Measurements from ENCODE around the gene HOXC12. TPM values are rescaled to one million over a fixed set of nuclear protein-coding genes. Genes with fewer than 3 reads are reported as not detected.

HOXC12 gene
- total RNA-seq, 1 experiment from 2014 or later = not detected

DNA sequence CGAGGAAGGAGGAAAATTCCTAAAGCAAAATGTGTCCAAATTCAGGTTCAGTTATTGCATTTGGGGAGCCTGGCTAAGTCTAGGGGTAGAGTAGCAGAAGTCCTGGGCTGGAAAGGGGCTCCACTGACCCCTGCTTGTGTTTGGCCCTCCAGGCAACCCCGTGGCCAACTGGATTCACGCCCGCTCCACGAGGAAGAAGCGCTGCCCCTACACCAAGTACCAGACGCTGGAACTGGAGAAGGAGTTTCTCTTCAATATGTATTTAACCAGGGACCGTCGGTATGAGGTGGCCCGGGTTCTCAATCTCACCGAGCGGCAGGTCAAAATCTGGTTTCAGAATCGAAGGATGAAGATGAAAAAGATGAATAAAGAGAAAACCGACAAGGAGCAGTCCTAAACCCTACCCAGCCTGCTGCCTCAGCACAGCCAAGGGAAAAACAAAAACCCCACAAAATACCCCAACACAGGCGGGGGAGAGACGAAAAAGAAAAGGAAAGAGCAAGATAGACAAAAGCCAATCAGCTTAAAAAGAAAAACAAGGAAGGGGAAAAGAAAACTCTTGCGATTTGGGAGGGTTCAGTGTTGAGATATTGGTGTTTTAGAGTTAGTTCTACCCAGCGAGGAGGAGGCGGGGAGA lies 47.7 kb downstream of the HOXC12 start:
- Mint-ChIP-seq H3K27me3 (ENCODE audit: unreplicated experiment) (peaks cover 89% of the 10 kb centered on the region), H3K36me3 (ENCODE audit: insufficient read depth, unreplicated experiment) (peaks cover 17% of the 10 kb centered on the region), H3K4me3 (ENCODE audit: low read depth, unreplicated experiment) (no peak overlapping the region), H3K9me3 (ENCODE audit: low read depth, unreplicated experiment) (no peaks in the 10 kb centered on the region), H3K27ac (ENCODE audit: unreplicated experiment) (no peak overlapping the region), H3K4me1 (ENCODE audit: low read depth, unreplicated experiment) (peaks cover 14% of the 10 kb centered on the region)
- CTCF ChIA-PET = interaction anchor here (0.7 kb wide), 1 partner anchor 205 kb away, joined by 5 read pairs; no protein-coding TSS in a partner anchor
- DNase-seq = no peak
- no TSS peak for BruUV-seq (replicated peaks)
- intact Hi-C loops (cut with micrococcal nuclease; ENCODE audit: unreplicated experiment) = no loop called here
- TF ChIP-seq, protein P1, sequence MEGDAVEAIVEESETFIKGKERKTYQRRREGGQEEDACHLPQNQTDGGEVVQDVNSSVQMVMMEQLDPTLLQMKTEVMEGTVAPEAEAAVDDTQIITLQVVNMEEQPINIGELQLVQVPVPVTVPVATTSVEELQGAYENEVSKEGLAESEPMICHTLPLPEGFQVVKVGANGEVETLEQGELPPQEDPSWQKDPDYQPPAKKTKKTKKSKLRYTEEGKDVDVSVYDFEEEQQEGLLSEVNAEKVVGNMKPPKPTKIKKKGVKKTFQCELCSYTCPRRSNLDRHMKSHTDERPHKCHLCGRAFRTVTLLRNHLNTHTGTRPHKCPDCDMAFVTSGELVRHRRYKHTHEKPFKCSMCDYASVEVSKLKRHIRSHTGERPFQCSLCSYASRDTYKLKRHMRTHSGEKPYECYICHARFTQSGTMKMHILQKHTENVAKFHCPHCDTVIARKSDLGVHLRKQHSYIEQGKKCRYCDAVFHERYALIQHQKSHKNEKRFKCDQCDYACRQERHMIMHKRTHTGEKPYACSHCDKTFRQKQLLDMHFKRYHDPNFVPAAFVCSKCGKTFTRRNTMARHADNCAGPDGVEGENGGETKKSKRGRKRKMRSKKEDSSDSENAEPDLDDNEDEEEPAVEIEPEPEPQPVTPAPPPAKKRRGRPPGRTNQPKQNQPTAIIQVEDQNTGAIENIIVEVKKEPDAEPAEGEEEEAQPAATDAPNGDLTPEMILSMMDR (IDR thresholded peaks at IDR 0.05; ENCODE audit: unreplicated experiment) = no peak

DNA sequence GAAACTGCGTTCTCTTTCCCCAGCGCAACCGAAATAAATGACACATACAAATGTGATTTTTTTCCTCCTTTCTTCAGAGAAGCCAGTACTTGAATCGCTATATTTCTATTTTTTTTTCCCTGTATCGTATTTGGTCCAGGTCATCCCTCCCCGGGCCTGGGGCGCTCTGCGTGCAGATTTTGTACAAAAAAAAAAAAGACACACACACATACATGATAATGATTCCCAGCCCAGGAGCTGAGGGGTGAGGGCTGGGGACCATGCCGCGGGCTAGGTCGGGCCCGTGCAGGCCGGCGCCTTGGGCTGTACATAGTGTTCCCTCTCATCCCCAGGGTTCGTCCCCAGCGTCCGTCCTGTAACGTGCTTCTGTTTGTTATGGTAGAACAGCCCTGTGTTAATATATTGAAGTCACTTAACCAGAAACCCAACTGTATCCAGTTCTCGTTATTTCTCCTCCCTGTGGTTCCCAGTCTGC lies 48.2 kb downstream of the HOXC12 start:
- Mint-ChIP-seq H3K27me3 (ENCODE audit: unreplicated experiment) (peaks cover 89% of the 10 kb centered on the region), H3K27ac (ENCODE audit: unreplicated experiment) (no peak overlapping the region), H3K9me3 (ENCODE audit: low read depth, unreplicated experiment) (no peaks in the 10 kb centered on the region), H3K4me1 (ENCODE audit: low read depth, unreplicated experiment) (peaks cover 8% of the 10 kb centered on the region), H3K4me3 (ENCODE audit: low read depth, unreplicated experiment) (no peak overlapping the region), H3K36me3 (ENCODE audit: insufficient read depth, unreplicated experiment) (peaks cover 17% of the 10 kb centered on the region)
- CTCF ChIA-PET = interaction anchor here (0.6 to 2.0 kb wide), 3 partner anchors 189 to 205 kb away, joined by 3 to 9 read pairs (median 5); no protein-coding TSS in a partner anchor
- DNase-seq = no peak
- intact Hi-C loops (cut with micrococcal nuclease; ENCODE audit: unreplicated experiment) = no loop called here
- TF ChIP-seq, protein P1 (IDR thresholded peaks at IDR 0.05; ENCODE audit: unreplicated experiment) = no peak
- BruUV-seq (replicated peaks) = no TSS peak

DNA sequence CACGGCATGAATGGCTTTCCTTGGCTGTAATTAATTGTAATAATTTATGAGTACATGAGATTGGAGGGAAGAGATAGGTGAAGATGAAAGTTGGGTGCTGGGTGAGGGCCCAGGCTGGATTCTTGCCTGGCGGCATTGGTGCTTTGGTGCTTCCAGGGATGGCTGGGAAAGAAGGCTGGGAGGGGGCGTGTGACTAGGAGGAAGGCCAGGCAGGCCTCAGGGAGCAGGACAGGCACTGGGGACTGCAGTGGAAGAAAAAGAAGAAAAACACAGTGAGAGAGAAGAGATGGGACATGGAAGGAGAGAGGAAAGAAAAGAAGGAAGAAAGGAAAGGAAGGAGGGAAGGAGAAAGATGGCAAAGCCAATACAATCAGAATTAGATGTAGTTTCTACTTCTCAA lies 48.9 kb downstream of the HOXC12 start:
- Mint-ChIP-seq H3K27me3 (ENCODE audit: unreplicated experiment) (peaks cover 89% of the 10 kb centered on the region), H3K27ac (ENCODE audit: unreplicated experiment) (no peak overlapping the region), H3K9me3 (ENCODE audit: low read depth, unreplicated experiment) (no peaks in the 10 kb centered on the region), H3K36me3 (ENCODE audit: insufficient read depth, unreplicated experiment) (peaks cover 17% of the 10 kb centered on the region), H3K4me1 (ENCODE audit: low read depth, unreplicated experiment) (peaks cover 8% of the 10 kb centered on the region), H3K4me3 (ENCODE audit: low read depth, unreplicated experiment) (no peak overlapping the region)
- BruUV-seq (replicated peaks) = no TSS peak
- TF ChIP-seq, protein P1 (IDR thresholded peaks at IDR 0.05; ENCODE audit: unreplicated experiment) = no peak
- intact Hi-C loops (cut with micrococcal nuclease; ENCODE audit: unreplicated experiment) = no loop called here
- CTCF ChIA-PET = interaction anchor here (0.6 to 2.0 kb wide), 3 partner anchors 18 to 198 kb away, joined by 3 to 9 read pairs (median 3); partner anchors contain the start of gene HOXC10
- DNase-seq = no peak

DNA sequence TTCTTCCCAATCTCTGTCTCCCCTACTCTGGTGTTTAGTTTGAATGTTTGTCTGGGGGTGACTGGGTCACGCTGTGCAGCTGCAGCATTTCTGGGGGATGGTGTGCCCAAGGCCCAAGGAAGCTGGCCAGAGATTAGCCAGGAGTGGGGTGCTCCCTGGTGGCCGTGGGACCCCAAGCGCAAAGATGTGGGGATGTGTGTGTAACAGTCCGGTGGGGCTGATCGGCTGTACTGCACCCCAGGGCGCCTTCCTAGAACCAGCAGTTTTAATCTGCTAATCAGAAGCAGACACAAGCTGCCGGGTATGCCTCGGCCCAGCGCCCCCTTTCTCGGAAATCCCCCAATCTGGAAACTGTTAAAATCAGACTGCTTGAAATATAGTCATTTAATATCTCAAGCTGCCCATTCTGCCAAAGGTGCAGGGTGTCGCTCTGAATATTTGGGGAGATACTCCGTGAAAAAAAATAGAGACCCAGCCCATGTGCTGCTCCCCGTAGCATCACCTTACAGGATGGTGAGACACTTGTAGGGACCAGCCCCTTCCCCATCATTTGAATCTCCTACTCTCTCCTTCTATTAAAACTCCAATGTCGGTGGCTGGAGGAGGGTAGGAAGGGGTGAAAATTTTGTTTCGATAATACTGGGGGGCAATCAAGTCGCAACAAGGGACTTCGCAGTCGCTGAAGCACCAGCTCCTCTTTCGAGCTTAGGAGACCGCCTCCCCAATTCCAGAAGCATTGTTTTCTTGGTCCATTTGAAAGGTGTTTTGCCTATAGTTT lies 49.5 kb downstream of the HOXC12 start:
- peaks cover 8% of the 10 kb centered on the region for H3K4me1 Mint-ChIP-seq (ENCODE audit: low read depth, unreplicated experiment)
- H3K27ac Mint-ChIP-seq (ENCODE audit: unreplicated experiment) = no peak overlapping the region
- no peaks in the 10 kb centered on the region for H3K9me3 Mint-ChIP-seq (ENCODE audit: low read depth, unreplicated experiment)
- CTCF ChIA-PET = interaction anchor here (1.1 to 2.7 kb wide), 3 partner anchors 19 to 202 kb away, joined by 3 to 25 read pairs (median 9); partner anchors contain the start of gene HOXC10
- peaks cover 17% of the 10 kb centered on the region for H3K36me3 Mint-ChIP-seq (ENCODE audit: insufficient read depth, unreplicated experiment)
- DNase-seq = no peak
- peaks cover 89% of the 10 kb centered on the region for H3K27me3 Mint-ChIP-seq (ENCODE audit: unreplicated experiment)
- BruUV-seq (replicated peaks) = no TSS peak
- intact Hi-C loops (cut with micrococcal nuclease; ENCODE audit: unreplicated experiment) = no loop called here
- TF ChIP-seq, protein P1 (IDR thresholded peaks at IDR 0.05; ENCODE audit: unreplicated experiment) = no peak
- H3K4me3 Mint-ChIP-seq (ENCODE audit: low read depth, unreplicated experiment) = no peak overlapping the region
